Astrocyte (in vitro differentiated cells and primary cell): ENCODE results near the gene ZNF138. TPM values are rescaled to one million over a fixed set of nuclear protein-coding genes. Genes with fewer than 3 reads are reported as not detected.

Experiments
- DNase-seq: peaks from one replicate; pipeline ENCODE4 v3.0.0-alpha.2; 2010; ENCODE audit warnings: low read depth
- FAIRE-seq: peaks from 2 replicates; lab custom pipeline; 2011; peaks lifted over from hg19 to GRCh38; lab: Jason Lieb, UNC
- H2AFZ ChIP-seq: 2 replicates; pipeline ENCODE4 v1.6.0; 2012; ENCODE audit warnings: low read depth, low read length, inconsistent platforms
- H3K27ac ChIP-seq: 2 replicates; pipeline ENCODE4 v1.5.1; 2011; ENCODE audit warnings: low read depth, low read length, inconsistent platforms
- H3K27me3 ChIP-seq: 2 replicates; pipeline ENCODE4 v1.6.0; 2011; ENCODE audit warnings: low read length, inconsistent platforms; ENCODE audit not compliant: insufficient read depth
- H3K36me3 ChIP-seq: 2 replicates; pipeline ENCODE4 v1.5.1; 2011; ENCODE audit warnings: low read length, inconsistent platforms; ENCODE audit not compliant: insufficient read depth
- H3K4me1 ChIP-seq: 2 replicates; pipeline ENCODE4 v1.5.1; 2011; ENCODE audit warnings: low read length, inconsistent platforms; ENCODE audit not compliant: insufficient read depth
- H3K4me2 ChIP-seq: 2 replicates; pipeline ENCODE4 v1.6.0; 2012; ENCODE audit warnings: low read length, inconsistent platforms
- H3K4me3 ChIP-seq: 2 replicates; pipeline ENCODE4 v1.5.1; 2011; ENCODE audit warnings: low read depth, mild to moderate bottlenecking, low read length, inconsistent platforms; ENCODE audit not compliant: insufficient read depth
- H3K79me2 ChIP-seq: 2 replicates; pipeline ENCODE4 v1.6.0; 2012; ENCODE audit warnings: mild to moderate bottlenecking, low read length, inconsistent platforms; ENCODE audit not compliant: insufficient read depth
- H3K9ac ChIP-seq: 2 replicates; pipeline ENCODE4 v1.6.0; 2012; ENCODE audit warnings: mild to moderate bottlenecking, low read length, inconsistent platforms
- H3K9me3 ChIP-seq: 2 replicates; pipeline ENCODE4 v1.5.1; 2012; ENCODE audit warnings: low read depth, mild to moderate bottlenecking, low read length, inconsistent platforms; ENCODE audit not compliant: insufficient read depth
- H4K20me1 ChIP-seq: 2 replicates; pipeline ENCODE4 v1.6.0; 2012; ENCODE audit warnings: low read length, inconsistent platforms; ENCODE audit not compliant: insufficient read depth
- H3K27ac Mint-ChIP-seq: one replicate; pipeline ENCODE4 v1.8.0; 2021; ENCODE audit warnings: mild to moderate bottlenecking, mixed read lengths; ENCODE audit not compliant: unreplicated experiment
- H3K27me3 Mint-ChIP-seq: one replicate; pipeline ENCODE4 v1.8.0; 2021; ENCODE audit warnings: low read depth, mixed read lengths; ENCODE audit not compliant: unreplicated experiment
- H3K36me3 Mint-ChIP-seq: one replicate; pipeline ENCODE4 v1.8.0; 2021; ENCODE audit warnings: low read depth, mixed read lengths; ENCODE audit not compliant: unreplicated experiment
- H3K4me1 Mint-ChIP-seq: one replicate; pipeline ENCODE4 v1.8.0; 2021; ENCODE audit warnings: low read depth, mixed read lengths; ENCODE audit not compliant: unreplicated experiment
- H3K4me3 Mint-ChIP-seq: one replicate; pipeline ENCODE4 v1.8.0; 2021; ENCODE audit warnings: mild to moderate bottlenecking, moderate library complexity, mixed read lengths; ENCODE audit not compliant: unreplicated experiment
- H3K9me3 Mint-ChIP-seq: one replicate; pipeline ENCODE4 v1.8.0; 2021; ENCODE audit warnings: mild to moderate bottlenecking, mixed read lengths; ENCODE audit not compliant: unreplicated experiment
- EZH2 ChIP-seq: IDR thresholded peaks from 2 replicates; pipeline ENCODE4 v1.6.1; 2012; ENCODE audit warnings: mild to moderate bottlenecking, low read length, inconsistent platforms; ENCODE audit not compliant: insufficient read depth
- total RNA-seq: library from RNA; stranded (reverse); gene quantifications from 2 replicates; pipeline ENCODE4 v1.2.1, GENCODE V29; 2021
- TF ChIP-seq, protein P1 (sequence below): IDR thresholded peaks from 2 replicates; pipeline ENCODE4 v1.5.1; 2011; ENCODE audit warnings: low read depth, mild to moderate bottlenecking, inconsistent platforms, low read length, moderate library complexity; ENCODE audit not compliant: insufficient read depth

ZNF138 gene
- total RNA-seq, 1 donor from 2014 or later: 5.7 TPM

DNA sequence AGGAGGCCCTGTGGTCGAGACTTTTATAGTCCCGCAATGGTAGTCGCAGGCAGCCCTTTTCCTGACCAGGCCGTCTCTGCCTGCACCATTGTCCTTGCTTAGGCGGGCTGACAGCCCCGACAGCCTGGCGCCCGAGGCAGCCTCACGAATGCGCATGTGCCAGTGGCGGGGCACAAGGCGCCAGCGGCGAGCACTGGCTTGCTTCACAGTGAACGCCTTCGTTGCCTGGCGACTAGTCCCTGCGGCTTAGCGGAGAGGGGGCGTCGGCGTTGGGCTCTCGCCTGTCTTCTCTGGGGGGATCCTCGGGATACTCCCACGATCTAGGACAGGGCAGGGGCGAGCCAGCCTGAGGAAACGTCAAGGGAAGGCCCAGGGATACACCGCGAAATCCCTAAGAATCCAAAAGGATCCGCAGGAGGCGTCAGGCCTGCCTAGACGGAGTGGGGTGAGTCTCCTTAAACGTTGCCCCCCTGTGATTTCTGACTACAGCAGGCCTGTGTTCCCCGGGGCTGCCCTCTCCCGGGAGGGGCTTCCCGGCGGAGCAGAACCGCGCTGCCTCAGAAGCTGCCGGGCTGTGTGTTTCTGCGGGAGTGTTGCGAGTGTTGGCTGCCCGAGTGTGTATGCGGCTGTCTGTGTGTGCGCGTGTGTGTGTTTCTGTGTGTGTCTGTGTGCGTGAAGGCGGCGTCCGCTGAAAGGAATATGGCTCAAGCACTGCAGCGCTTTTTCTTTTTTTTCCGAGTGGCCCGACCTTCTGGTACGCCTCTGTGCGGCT is 88.3 kb downstream of the ZNF138 start:
- FAIRE-seq: no peak
- DNase-seq: peak; percentile 20
- Histone ChIP-seq H4K20me1 (no peaks in the 10 kb centered on the region), H3K27ac (no peak overlapping the region), H3K4me2 (peak overlapping the region; percentile 72), H3K36me3 (no peaks in the 10 kb centered on the region), H2AFZ (peak overlapping the region; percentile 60), H3K4me1 (peaks cover 2% of the 10 kb centered on the region), H3K9me3 (peaks cover 14% of the 10 kb centered on the region), H3K79me2 (no peaks in the 10 kb centered on the region), H3K9ac (no peak overlapping the region), H3K4me3 (peak overlapping the region; percentile 5), H3K27me3 (no peaks in the 10 kb centered on the region)
- Mint-ChIP-seq H3K27ac (peak overlapping the region; percentile 72), H3K4me1 (peaks cover 3% of the 10 kb centered on the region), H3K27me3 (peaks cover 47% of the 10 kb centered on the region), H3K36me3 (peaks cover 1% of the 10 kb centered on the region), H3K9me3 (peaks cover 34% of the 10 kb centered on the region), H3K4me3 (no peak overlapping the region)
- TF ChIP-seq EZH2: no peak
- TF ChIP-seq, protein P1, sequence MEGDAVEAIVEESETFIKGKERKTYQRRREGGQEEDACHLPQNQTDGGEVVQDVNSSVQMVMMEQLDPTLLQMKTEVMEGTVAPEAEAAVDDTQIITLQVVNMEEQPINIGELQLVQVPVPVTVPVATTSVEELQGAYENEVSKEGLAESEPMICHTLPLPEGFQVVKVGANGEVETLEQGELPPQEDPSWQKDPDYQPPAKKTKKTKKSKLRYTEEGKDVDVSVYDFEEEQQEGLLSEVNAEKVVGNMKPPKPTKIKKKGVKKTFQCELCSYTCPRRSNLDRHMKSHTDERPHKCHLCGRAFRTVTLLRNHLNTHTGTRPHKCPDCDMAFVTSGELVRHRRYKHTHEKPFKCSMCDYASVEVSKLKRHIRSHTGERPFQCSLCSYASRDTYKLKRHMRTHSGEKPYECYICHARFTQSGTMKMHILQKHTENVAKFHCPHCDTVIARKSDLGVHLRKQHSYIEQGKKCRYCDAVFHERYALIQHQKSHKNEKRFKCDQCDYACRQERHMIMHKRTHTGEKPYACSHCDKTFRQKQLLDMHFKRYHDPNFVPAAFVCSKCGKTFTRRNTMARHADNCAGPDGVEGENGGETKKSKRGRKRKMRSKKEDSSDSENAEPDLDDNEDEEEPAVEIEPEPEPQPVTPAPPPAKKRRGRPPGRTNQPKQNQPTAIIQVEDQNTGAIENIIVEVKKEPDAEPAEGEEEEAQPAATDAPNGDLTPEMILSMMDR: no peak

Other genes starting within 250 kb of the ZNF138 start
- 5.6 and 7.1 TPM in 2 replicates for gene ZNF680, start 231.4 kb upstream of the ZNF138 start, total RNA-seq
- gene ZNF107, start 128.3 kb upstream of the ZNF138 start, total RNA-seq: 5.7 and 7.8 TPM in 2 replicates
- gene ZNF273, start 108.8 kb downstream of the ZNF138 start, total RNA-seq: 3.5 and 5.0 TPM in 2 replicates
- 6.7 and 10.2 TPM in 2 replicates for gene ZNF117, start 196.6 kb downstream of the ZNF138 start, total RNA-seq
- gene ERV3-1, start 212.3 kb downstream of the ZNF138 start, total RNA-seq: 17.8 and 20.2 TPM in 2 replicates